ENCODE measurements around the gene JAK1. TPM values are rescaled to one million over a fixed set of nuclear protein-coding genes. Genes with fewer than 3 reads are reported as not detected.
A peak's percentile ranks its signal among the peaks of the same experiment; 100 is the strongest.

JAK1 gene
- total and polyA plus RNA-seq, 2 experiments from 2014 or later: 90.8 to 124 TPM

DNA sequence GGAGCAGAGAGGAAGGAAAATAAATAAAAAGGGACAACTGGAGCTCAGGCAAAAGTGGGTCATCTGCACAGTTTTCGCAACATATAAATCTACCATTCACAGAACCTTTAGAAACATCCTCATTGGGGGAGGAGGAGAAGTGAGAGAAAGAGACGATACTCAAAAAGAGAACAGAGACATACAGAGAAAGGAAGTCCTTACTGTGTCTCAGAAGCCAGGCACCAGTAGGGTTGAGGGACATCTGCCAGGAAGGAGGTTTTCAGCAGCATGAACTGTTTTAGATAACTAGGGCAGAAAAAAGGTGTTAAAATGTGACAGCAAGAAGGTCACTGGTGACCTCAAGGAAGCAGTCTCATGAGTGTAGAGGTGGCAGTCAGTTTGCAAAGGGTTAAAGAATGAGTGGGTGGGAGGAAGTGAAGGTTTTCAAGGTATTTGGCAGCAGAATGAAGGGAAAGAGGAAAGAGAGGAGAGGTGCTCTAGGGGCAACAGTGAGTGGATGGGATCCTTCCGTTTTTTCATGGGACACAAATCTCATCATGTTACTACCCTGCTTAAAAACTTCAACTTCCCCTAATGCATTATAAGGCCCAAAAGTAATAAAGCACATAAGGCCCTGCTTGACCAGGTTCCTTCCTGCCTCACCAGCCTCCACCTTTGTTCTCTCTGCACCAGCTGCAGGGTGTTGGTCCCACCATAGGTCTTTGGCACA lies 9.5 kb downstream of the JAK1 start:
- Histone ChIP-seq H3K9ac (0 out of 2 replicates have a peak overlapping the region, but pooled peaks have one; percentile 14), H3F3A (ENCODE audit: insufficient read depth) (0 out of 2 replicates have a peak, but pooled peaks cover 5% of the 10 kb centered on the region), H3K27me3 (replicated peaks; ENCODE audit: insufficient read depth) (no peaks in the 10 kb centered on the region), H2AFZ (no peak overlapping the region), H3K9me3 (ENCODE audit: low read depth) (no peaks in the 10 kb centered on the region), H3K4me3 (no peak overlapping the region), H3K4me1 (ENCODE audit: insufficient read depth) (peaks cover 15% of the 10 kb centered on the region), H3K9me2 (ENCODE audit: insufficient read depth) (no peaks in the 10 kb centered on the region), H3K27ac (peak overlapping the region; percentile 58), H3K4me2 (ENCODE audit: unreplicated experiment) (peak overlapping the region; percentile 66), H4K20me1 (ENCODE audit: insufficient read depth) (peaks cover 14% of the 10 kb centered on the region), H3K36me3 (ENCODE audit: low read depth) (no peaks in the 10 kb centered on the region), H3K79me2 (ENCODE audit: insufficient read depth) (peaks cover 100% of the 10 kb centered on the region)
- no peak for DNase-seq
- in situ Hi-C loops (cut with MboI): no loop called here
- WGBS, 2 experiments (ENCODE audit: low coverage in 1 of 2, low lambda C conversion rate in 2 of 2, missing lambda C conversion rate in 2 of 2): 79 to 91% methylated on average over 3 of the region's 3 CpGs
- no peak for TF ChIP-seq EZH2phosphoT487 (IDR thresholded peaks at IDR 0.05; ENCODE audit: insufficient read depth, low read depth)
- no peak for TF ChIP-seq EZH2 (IDR thresholded peaks at IDR 0.05; ENCODE audit: insufficient read depth, poor library complexity, severe bottlenecking)

- no peak for TF ChIP-seq EZH2phosphoT487 (IDR thresholded peaks at IDR 0.05; ENCODE audit: insufficient read depth, low read depth)
- no peak for TF ChIP-seq EZH2 (IDR thresholded peaks at IDR 0.05; ENCODE audit: insufficient read depth, poor library complexity, severe bottlenecking)
- Histone ChIP-seq H3K4me1 (ENCODE audit: insufficient read depth) (peaks cover 15% of the 10 kb centered on the region), H3K27me3 (replicated peaks; ENCODE audit: insufficient read depth) (no peaks in the 10 kb centered on the region), H3K9ac (0 out of 2 replicates have a peak overlapping the region, but pooled peaks have one; percentile 14), H3K79me2 (ENCODE audit: insufficient read depth) (peaks cover 98% of the 10 kb centered on the region), H2AFZ (no peak overlapping the region), H3K4me3 (no peak overlapping the region), H3K9me3 (ENCODE audit: low read depth) (no peaks in the 10 kb centered on the region), H4K20me1 (ENCODE audit: insufficient read depth) (peaks cover 6% of the 10 kb centered on the region; the same call in 1 of the 2 replicates), H3K4me2 (ENCODE audit: unreplicated experiment) (peak overlapping the region; percentile 66), H3K9me2 (ENCODE audit: insufficient read depth) (no peaks in the 10 kb centered on the region), H3K36me3 (ENCODE audit: low read depth) (no peaks in the 10 kb centered on the region), H3K27ac (peak overlapping the region; percentile 58), H3F3A (ENCODE audit: insufficient read depth) (0 out of 2 replicates have a peak, but pooled peaks cover 5% of the 10 kb centered on the region)
- WGBS, 2 experiments (ENCODE audit: low coverage in 1 of 2, low lambda C conversion rate in 2 of 2, missing lambda C conversion rate in 2 of 2): 50 to 57% methylated on average over 3 of the region's 3 CpGs
- peak; percentile 61 for DNase-seq
- in situ Hi-C loops (cut with MboI): no loop called here
Observed at GRCh38 chr1:64956010-64956640, 10.2 kb downstream of the JAK1 start.

- 76 to 77% methylated on average over 14 of the region's 14 CpGs for WGBS, 2 experiments (ENCODE audit: low coverage in 1 of 2, low lambda C conversion rate in 2 of 2, missing lambda C conversion rate in 2 of 2)
- in situ Hi-C loops (cut with MboI): no loop called here
Observed at GRCh38 chr1:64955097-64956009, 11.0 kb downstream of the JAK1 start.

GRCh38 chr1:64953241-64953640 lies 13.1 kb downstream of the JAK1 start:
- peaks cover 21% of the 10 kb centered on the region for H3K4me1 ChIP-seq (ENCODE audit: insufficient read depth)
- DNase-seq: no peak
- 82% methylated on average over 6 of the region's 6 CpGs for WGBS, 2 experiments (ENCODE audit: low coverage in 1 of 2, low lambda C conversion rate in 2 of 2, missing lambda C conversion rate in 2 of 2)
- no peak overlapping the region for H2AFZ ChIP-seq
- in situ Hi-C loops (cut with MboI): no loop called here
- TF ChIP-seq EZH2 (IDR thresholded peaks at IDR 0.05; ENCODE audit: insufficient read depth, poor library complexity, severe bottlenecking) (no peak), EZH2phosphoT487 (IDR thresholded peaks at IDR 0.05; ENCODE audit: insufficient read depth, low read depth) (no peak)
- H3K9ac ChIP-seq: no peak overlapping the region
- no peak overlapping the region for H3K27ac ChIP-seq
- no peaks in the 10 kb centered on the region for H3K36me3 ChIP-seq (ENCODE audit: low read depth)
- H3K27me3 ChIP-seq (replicated peaks; ENCODE audit: insufficient read depth): no peaks in the 10 kb centered on the region
- H3F3A ChIP-seq (ENCODE audit: insufficient read depth): peaks cover 10% of the 10 kb centered on the region; the same call in 1 of the 2 replicates
- H3K4me3 ChIP-seq: no peak overlapping the region
- peaks cover 98% of the 10 kb centered on the region for H3K79me2 ChIP-seq (ENCODE audit: insufficient read depth)
- H3K9me3 ChIP-seq (ENCODE audit: low read depth): no peaks in the 10 kb centered on the region
- no peaks in the 10 kb centered on the region for H4K20me1 ChIP-seq (ENCODE audit: insufficient read depth)
- H3K9me2 ChIP-seq (ENCODE audit: insufficient read depth): no peaks in the 10 kb centered on the region
- H3K4me2 ChIP-seq (ENCODE audit: unreplicated experiment): no peak overlapping the region

More at GRCh38 chr1:64955097-64956009, 11.0 kb downstream of the JAK1 start:
- no peak overlapping the region for H3K9ac ChIP-seq
- H3K79me2 ChIP-seq (ENCODE audit: insufficient read depth): peaks cover 98% of the 10 kb centered on the region
- H3K27me3 ChIP-seq (replicated peaks; ENCODE audit: insufficient read depth): no peaks in the 10 kb centered on the region
- H3K4me3 ChIP-seq: no peak overlapping the region
- no peak for TF ChIP-seq EZH2phosphoT487 (IDR thresholded peaks at IDR 0.05; ENCODE audit: insufficient read depth, low read depth)
- no peak for TF ChIP-seq EZH2 (IDR thresholded peaks at IDR 0.05; ENCODE audit: insufficient read depth, poor library complexity, severe bottlenecking)
- H3K27ac ChIP-seq: no peak overlapping the region
- no peaks in the 10 kb centered on the region for H3K36me3 ChIP-seq (ENCODE audit: low read depth)
- H3K9me3 ChIP-seq (ENCODE audit: low read depth): no peaks in the 10 kb centered on the region
- H3K4me1 ChIP-seq (ENCODE audit: insufficient read depth): peaks cover 15% of the 10 kb centered on the region
- H3K9me2 ChIP-seq (ENCODE audit: insufficient read depth): no peaks in the 10 kb centered on the region
- no peak overlapping the region for H2AFZ ChIP-seq
- no peak for DNase-seq
- 0 out of 2 replicates have a peak, but pooled peaks cover 5% of the 10 kb centered on the region for H3F3A ChIP-seq (ENCODE audit: insufficient read depth)
- H3K4me2 ChIP-seq (ENCODE audit: unreplicated experiment): no peak overlapping the region
- no peaks in the 10 kb centered on the region for H4K20me1 ChIP-seq (ENCODE audit: insufficient read depth)

Data from GM23248 (cell line).